Posterior cingulate gyrus (tissue), 11 donors: ENCODE results near the gene SMYD3.
"Not testable (repeated sequence)": the region's sequence is repeated elsewhere in the genome, so short reads cannot be mapped to it uniquely, and the experiment has no call there.

Experiments used
- DNase-seq, 10 donors: peaks; one replicate each; pipeline versions ENCODE4 v3.0.0 to v3.0.0-alpha.2; 2020 to 2021; ENCODE audit warnings: mixed read lengths in 3 of 10
- intact Hi-C: fragments of 100-400 bp; cut with DNase I; formaldehyde crosslinking; loops from one replicate; pipeline ENCODE4 v1.15.1; 2023

SMYD3 gene

DNA sequence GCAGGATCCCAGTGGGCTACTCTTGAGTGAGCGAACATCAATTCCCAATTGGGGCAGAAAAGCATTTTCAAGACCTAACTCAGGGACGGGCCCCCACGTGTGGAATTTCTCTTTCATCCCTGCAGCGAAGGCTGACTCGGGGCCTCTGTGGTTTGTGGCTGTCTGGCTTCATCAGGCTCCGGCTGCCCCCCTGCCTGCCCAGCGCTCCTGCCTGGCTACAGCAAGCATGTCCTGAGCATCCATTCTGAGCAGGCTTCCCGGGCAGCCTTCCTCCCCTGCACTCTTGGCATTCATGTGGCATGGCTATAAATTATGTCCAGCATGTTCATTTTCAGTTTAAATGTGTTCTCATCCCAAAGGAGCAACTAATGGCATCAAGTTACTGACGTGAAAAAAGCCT, 764.2 kb downstream of the SMYD3 start:
- DNase-seq, result peak in 2 of 10 donors; percentile 73 to 83
- intact Hi-C loops, result no loop called here

GRCh38 chr1:245740336-245740735, 766.7 kb downstream of the SMYD3 start:
- intact Hi-C loops, DNase-seq: not testable (repeated sequence)

DNA sequence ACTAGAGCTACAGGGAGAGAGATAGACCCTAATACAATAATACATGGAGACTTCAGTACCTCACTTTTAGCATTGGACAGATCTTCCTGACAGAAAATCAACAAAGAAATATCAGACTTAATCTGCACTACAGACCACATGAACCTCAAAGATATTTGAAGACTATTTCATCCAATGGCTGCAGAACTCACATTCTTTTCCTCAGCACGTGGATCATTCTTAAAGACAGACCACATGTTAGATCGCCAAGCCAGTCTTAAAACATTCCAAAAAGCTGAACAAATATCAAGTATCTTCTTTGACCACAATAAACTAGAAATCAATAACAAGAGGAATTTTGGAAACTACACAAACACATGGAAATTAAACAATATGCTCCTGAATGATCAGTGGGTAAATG, 776.3 kb downstream of the SMYD3 start:
- intact Hi-C loops, result no loop called here
- no peak for DNase-seq

DNA sequence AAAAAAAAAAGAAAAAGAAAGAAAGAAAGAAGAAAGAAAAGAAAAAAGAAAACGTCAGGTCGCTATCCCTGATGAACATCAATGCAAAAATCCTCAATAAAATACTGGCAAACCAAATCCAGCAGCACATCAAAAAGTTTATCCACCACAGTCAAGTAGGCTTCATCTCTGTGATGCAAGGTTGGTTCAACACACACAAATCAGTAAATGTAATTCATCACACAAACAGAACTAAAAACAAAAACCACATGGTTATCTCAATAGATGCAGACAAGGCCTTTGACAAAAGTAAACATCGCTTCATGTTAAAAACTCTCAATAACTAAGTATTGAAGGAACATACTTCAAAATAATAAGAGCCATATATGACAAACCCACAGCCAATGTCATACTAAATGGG, 779.0 kb downstream of the SMYD3 start:
- DNase-seq, intact Hi-C loops: not testable (repeated sequence)

DNA sequence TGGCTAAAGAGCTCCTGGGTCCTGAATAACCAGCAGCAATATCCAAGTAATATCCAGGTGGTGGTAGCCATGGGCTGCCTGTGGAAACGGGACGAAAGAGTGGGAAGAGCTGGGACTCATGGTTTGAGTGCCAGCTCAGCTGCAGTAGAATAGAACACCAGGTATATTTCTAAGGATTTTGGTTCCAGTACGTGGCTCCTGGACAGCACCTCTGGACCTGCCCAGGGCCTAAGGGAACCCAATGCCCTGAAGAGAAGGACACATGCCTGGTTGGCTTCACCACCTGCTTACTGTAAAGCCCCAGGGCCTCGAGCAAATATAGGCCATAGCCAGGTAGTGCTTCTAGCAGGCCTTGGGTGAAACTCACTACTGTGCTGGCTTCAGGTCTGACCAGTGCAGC, 785.6 kb downstream of the SMYD3 start:
- intact Hi-C loops, result no loop called here
- DNase-seq, result no peak

- DNase-seq, result no peak
- intact Hi-C loops, result no loop called here
Observed at GRCh38 chr1:245718951-245719350, 788.1 kb downstream of the SMYD3 start.

DNA sequence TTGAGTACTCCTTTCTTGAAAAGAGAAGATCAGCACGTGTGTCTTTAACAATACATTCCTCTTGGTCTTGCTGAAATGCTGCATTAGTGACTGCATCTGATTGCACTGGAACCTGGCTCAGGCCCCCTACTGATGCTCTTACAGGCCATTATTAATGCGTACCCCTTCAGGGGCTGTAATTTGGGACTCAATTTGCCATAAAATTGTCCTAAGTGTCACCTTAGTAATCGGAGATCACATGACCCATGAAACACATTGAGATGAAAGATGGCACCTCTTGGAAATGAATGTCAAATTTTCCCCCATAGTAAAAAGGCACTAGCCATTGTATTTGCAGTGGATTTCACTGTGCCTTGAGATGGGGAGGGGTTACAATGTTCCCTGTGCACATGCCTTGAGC, 789.0 kb downstream of the SMYD3 start:
- no peak for DNase-seq
- intact Hi-C loops, result no loop called here

- intact Hi-C loops, result no loop called here
- DNase-seq, result no peak
Observed at GRCh38 chr1:245717611-245718010, 789.5 kb downstream of the SMYD3 start.

DNA sequence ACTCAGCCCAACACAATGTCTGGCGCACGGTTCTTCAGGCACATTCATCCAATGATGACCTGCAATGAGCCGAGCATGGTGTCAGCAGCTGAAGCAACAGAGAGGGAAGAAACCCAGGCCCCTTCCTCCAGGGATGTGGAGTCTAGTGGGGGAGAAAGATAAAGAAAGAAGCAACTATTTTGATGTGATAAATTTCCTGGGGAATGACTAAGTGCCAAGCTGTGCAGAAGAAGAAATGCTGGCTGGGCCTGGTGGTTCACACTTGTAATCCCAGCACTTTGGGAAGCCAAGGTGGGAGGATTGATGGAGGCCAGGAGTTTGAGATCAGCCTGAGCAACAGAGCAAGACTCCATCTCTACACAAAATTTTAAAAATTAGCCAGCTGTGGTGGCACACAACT, 790.5 kb downstream of the SMYD3 start:
- intact Hi-C loops, result no loop called here
- no peak for DNase-seq

- DNase-seq, result no peak
- intact Hi-C loops, result no loop called here
Observed at GRCh38 chr1:245715970-245716369, 791.1 kb downstream of the SMYD3 start.

GRCh38 chr1:245715291-245715701, 791.8 kb downstream of the SMYD3 start:
- no peak for DNase-seq
- intact Hi-C loops, result no loop called here

DNA sequence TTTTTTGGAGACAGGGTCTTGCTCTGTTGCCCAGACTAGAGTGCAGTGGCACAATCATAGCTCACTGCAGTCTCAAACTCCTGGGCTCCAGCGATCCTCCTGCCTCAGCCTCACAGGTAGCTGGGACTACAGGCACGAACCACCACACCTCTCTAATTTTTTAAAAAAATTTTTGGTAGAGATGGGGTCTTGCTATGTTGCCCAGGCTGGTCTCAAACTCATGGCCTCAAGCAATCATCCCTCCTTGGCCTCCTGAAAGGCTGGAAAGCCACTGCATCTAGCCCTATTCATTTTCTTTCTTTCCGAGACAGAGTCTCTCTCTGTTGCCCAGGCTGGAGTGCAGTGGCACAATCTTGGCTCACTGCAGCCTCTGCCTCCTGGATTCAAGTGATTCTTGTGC, 793.1 kb downstream of the SMYD3 start:
- intact Hi-C loops, DNase-seq: not testable (repeated sequence)

- peak in 1 of 10 donors; percentile 61 for DNase-seq
- intact Hi-C loops, result no loop called here
Observed at GRCh38 chr1:245710961-245711903, 795.8 kb downstream of the SMYD3 start.

DNA sequence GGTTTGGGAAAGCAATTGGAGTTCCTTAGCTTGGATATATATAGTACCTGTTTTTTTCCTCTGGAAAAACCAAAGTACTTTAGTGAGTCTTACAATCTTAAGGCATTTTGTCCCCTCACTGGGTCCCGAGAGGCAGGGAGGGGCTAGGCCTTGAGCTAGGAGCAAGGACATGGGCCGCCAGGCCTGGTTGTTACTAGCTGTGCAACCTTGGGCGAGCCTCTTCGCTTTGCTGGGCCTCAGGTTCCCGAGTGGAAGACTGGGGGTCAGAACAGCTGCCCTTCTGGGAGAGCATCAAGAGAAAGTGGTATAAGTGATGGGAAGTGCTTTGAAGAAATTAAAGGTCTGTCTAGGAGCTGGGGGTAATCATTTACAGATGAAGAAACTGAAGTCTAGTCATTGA, 799.1 kb downstream of the SMYD3 start:
- intact Hi-C loops, result no loop called here
- DNase-seq, result peak in 1 of 10 donors; percentile 43

GRCh38 chr1:245704765-245705164, 802.3 kb downstream of the SMYD3 start:
- DNase-seq, result peak in 1 of 10 donors; percentile 30
- intact Hi-C loops, result no loop called here

DNA sequence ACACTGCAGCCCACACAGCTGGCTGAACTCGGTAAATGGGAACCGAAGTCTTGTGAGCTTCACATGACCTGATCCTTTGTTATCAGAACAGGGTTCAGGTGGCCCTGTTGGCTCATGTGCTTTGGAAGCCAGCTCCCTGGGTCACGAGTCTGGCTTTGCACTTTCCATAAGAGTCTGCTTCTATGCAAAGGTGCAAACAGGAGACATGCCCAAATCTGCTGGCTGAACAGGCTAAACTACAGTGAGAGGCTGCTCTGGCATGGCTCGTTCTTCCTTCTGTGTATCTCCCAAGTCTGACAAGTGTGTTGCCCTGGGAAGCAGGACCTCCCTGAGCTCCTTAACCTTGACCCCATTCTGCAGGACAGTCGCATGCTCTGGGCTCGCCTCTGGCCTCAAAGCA, 802.7 kb downstream of the SMYD3 start:
- intact Hi-C loops, result no loop called here
- DNase-seq, result peak in 1 of 10 donors; percentile 54

GRCh38 chr1:245702346-245702745, 804.7 kb downstream of the SMYD3 start:
- DNase-seq, result peak in 1 of 10 donors; percentile 77
- intact Hi-C loops, result no loop called here

DNA sequence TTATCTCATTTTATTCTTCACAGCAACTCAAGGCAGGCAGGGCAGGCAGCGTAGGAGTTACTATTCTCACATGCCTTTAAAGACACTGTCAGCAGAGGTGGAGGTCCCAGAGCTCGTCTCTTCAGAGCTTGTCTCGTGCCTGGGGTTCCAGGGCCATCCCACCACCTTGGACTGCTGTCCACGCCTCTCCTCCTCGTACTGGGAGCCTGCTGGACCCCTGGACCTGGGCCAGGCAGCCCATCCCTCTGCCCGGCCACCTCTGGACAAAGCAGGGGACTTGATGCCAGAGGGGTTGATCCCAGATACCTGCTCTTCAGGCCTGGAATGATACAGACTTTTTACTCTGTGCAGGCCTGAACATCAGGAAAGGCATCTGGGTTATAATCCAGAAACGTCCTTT, 805.4 kb downstream of the SMYD3 start:
- intact Hi-C loops, result no loop called here
- peak in 1 of 10 donors; percentile 52 for DNase-seq

DNA sequence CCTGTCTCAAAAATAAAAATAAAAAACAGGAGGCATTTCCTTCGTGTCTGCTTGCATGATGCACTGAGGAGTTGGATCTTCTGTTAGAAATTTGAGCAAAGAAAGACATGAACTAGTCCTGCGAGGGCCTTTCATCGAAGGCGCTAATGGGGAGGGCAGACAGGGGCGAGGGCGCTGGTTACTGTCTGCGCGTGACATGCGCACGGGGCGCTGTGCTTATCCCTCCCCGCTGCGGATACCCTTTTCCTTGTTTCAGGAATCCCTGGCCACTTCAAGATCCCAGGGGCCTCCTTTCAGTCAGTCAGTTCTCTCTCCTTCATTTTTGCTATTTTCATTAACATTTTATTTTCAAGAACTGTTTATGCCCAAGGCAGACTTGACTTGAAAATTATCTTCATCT, 806.4 kb downstream of the SMYD3 start:
- intact Hi-C loops, result no loop called here
- peak in 1 of 10 donors; percentile 39 for DNase-seq
